ENCODE results near the gene FRMD4A. TPM values are rescaled to one million over a fixed set of nuclear protein-coding genes. Genes with fewer than 3 reads are reported as not detected.

Gene FRMD4A
- total and polyA plus RNA-seq, 2 of the 4 experiments (the other 2 are of a cell fraction) = 30.3 to 68.8 TPM

DNA sequence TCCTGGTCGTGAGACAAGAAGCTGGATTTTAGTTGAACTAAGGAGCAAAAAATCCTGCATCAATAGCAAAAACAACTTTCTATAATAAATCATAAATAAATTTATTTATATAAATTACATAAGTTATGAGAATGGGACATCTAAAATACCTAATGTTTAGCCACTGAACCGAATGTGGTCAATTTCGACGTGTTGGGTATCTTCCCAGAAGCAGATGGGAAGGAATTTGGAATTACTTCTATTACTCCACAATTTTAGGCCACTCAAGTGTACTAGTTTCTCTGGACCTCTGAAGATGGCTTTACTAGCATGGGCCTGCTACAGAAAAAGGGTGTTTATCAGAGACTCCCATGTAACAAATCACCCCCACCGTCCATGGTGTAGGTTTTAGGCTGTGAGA is 572.0 kb downstream of the FRMD4A start:
- H3K79me1 ChIP-seq (ENCODE audit: low read depth in 1 of 2, low read length in 2 of 2) = peaks cover 0 to 12% of the 10 kb centered on the region in 2 experiments; a peak in 2 of 4 replicates
- H3K4me3 ChIP-seq (ENCODE audit: insufficient read depth, low read depth, low read length) = no peak overlapping the region
- H2BK120ac ChIP-seq (ENCODE audit: low read depth, low read length) = peak overlapping the region; percentile 88
- peak overlapping the region; percentile 75 for H2AK9ac ChIP-seq (replicated peaks; ENCODE audit: low read depth, low read length, poor library complexity)
- H3K27ac ChIP-seq (ENCODE audit: insufficient read depth, low read length) = peak overlapping the region; percentile 49; the same call in 1 of the 2 replicates
- BruUV-seq (replicated peaks) = no TSS peak
- peak overlapping the region; percentile 70 for H4K91ac ChIP-seq (ENCODE audit: insufficient read depth, low read depth, low read length)
- peak overlapping the region; percentile 52; the same call in 1 of the 2 replicates for H2AK5ac ChIP-seq (ENCODE audit: low read depth, low read length)
- H3K56ac ChIP-seq (ENCODE audit: extremely low read depth, insufficient read depth, low read length) = no peak overlapping the region
- peak overlapping the region; percentile 93; the same call in 1 of the 2 replicates for H4K5ac ChIP-seq (ENCODE audit: low read depth, low read length)
- H2AFZ ChIP-seq (replicated peaks; ENCODE audit: low read length, poor library complexity) = no peak overlapping the region
- H4K20me1 ChIP-seq (ENCODE audit: insufficient read depth, low read length) = no peaks in the 10 kb centered on the region
- H3K18ac ChIP-seq (ENCODE audit: low read depth, low read length) = peak overlapping the region; percentile 92
- H3K9me3 ChIP-seq (ENCODE audit: control insufficient read depth, insufficient read depth, low read length) = no peaks in the 10 kb centered on the region
- H3K9me1 ChIP-seq (ENCODE audit: insufficient read depth, low read length) = peaks cover 6% of the 10 kb centered on the region
- H3K14ac ChIP-seq (replicated peaks; ENCODE audit: low read depth, low read length) = peak overlapping the region; percentile 78
- H3K23ac ChIP-seq (ENCODE audit: low read depth, low read length) = peak overlapping the region; percentile 69; the same call in 1 of the 2 replicates
- in situ Hi-C loops (cut with MboI; ENCODE audit: low sequenced_read_pairs) (no loop called here), dilution Hi-C loops (cut with HindIII; ENCODE audit: low sequenced_read_pairs, unreplicated experiment) (no loop called here), intact Hi-C loops (cut with micrococcal nuclease) (no loop called here)
- H3K9ac ChIP-seq (ENCODE audit: low read depth, low read length) = no peak overlapping the region
- H4K8ac ChIP-seq (ENCODE audit: low read depth in 2 of 2, low read length in 2 of 2) = peak overlapping the region; percentile 41 to 90; a peak in 3 of 4 replicates
- DNase-seq (no peak), ATAC-seq (ENCODE audit: low read depth) (no peak)
- H3K4me2 ChIP-seq (ENCODE audit: low read depth, low read length) = no peak overlapping the region
- no CpG with 5 or more reads among the region's 5 CpGs for whole genome bisulfite sequencing, 2 experiments (ENCODE audit: extremely low coverage in 2 of 2, insufficient read length in 1 of 2)
- H3K36me3 ChIP-seq (ENCODE audit: control insufficient read depth, insufficient read depth, low read length) = no peaks in the 10 kb centered on the region; the same call in 1 of the 2 replicates
- H2BK5ac ChIP-seq (ENCODE audit: low read depth, low read length, poor library complexity, severe bottlenecking) = peak overlapping the region; percentile 96
- peak overlapping the region; percentile 76 for H2BK20ac ChIP-seq (ENCODE audit: low read depth, low read length)
- TF ChIP-seq RFX5 (IDR thresholded peaks at IDR 0.05; ENCODE audit: low read depth, low read length) = no peak
- H3K27me3 ChIP-seq (ENCODE audit: control insufficient read depth, insufficient read depth, low read length) = no peaks in the 10 kb centered on the region
- ChIA-PET CTCF (no interaction called here), POLR2A (ENCODE audit: unreplicated experiment) (no interaction called here)
- H2BK15ac ChIP-seq (ENCODE audit: low read depth, low read length) = peak overlapping the region; percentile 31; the same call in 1 of the 3 replicates
- peaks cover 11% of the 10 kb centered on the region for H3K4me1 ChIP-seq (ENCODE audit: control insufficient read depth, insufficient read depth, low read length)
- peak overlapping the region; percentile 74 for H3K4ac ChIP-seq (ENCODE audit: low read depth, low read length)

All from IMR-90 (cell line).